OCI-LY7 (cell line): ENCODE results near the gene IQCK. TPM values are rescaled to one million over a fixed set of nuclear protein-coding genes. Genes with fewer than 3 reads are reported as not detected.

Experiments
- BruUV-seq: library from RNA; stranded (reverse); fragments of 400-500 nt; replicated peaks from 2 replicates; lab custom pipeline; 2021; lab: Mats Ljungman, UMichigan
- CTCF ChIA-PET: fragments of 300-600 bp; sonication (Branson Sonifier 250); formaldehyde crosslinking; loops from one replicate; lab custom pipeline; 2022; ENCODE audit warnings: antibody characterized with exemption; ENCODE audit not compliant: unreplicated experiment; lab: Charles Lee
- POLR2A ChIA-PET: fragments of 300-600 bp; sonication (Branson Sonifier 250); formaldehyde crosslinking; loops from one replicate; lab custom pipeline; 2022; ENCODE audit warnings: antibody characterized with exemption; lab: Charles Lee
- DNase-seq: peaks from one replicate; pipeline ENCODE4 v3.0.0-alpha.2; 2015; ENCODE audit warnings: low spot score
- H2AFZ ChIP-seq: fragments of 200-600 bp; sonication (generic), shearing (Covaris generic); 2 replicates; pipeline ENCODE4 v1.6.1; 2014; ENCODE audit warnings: mild to moderate bottlenecking, antibody characterized with exemption, low read length, moderate library complexity
- H3K27ac ChIP-seq: fragments of 200-600 bp; sonication (generic); 2 replicates; pipeline ENCODE4 v1.5.1; 2014; ENCODE audit warnings: mixed run types, low read depth, mild to moderate bottlenecking, moderate library complexity, low read length, inconsistent platforms; ENCODE audit not compliant: poor library complexity, severe bottlenecking
- H3K36me3 ChIP-seq: fragments of 200-600 bp; sonication (generic); 2 replicates; pipeline ENCODE4 v1.6.1; 2014; ENCODE audit warnings: mild to moderate bottlenecking, antibody characterized with exemption, low read length, moderate library complexity, mixed read lengths; ENCODE audit not compliant: insufficient read depth
- H3K4me1 ChIP-seq: fragments of 200-600 bp; sonication (generic); 2 replicates; pipeline ENCODE4 v1.5.1; 2014; ENCODE audit warnings: mild to moderate bottlenecking, low read length; ENCODE audit not compliant: insufficient read depth, poor library complexity, severe bottlenecking
- H3K4me2 ChIP-seq: fragments of 200-600 bp; sonication (generic); 2 replicates; pipeline ENCODE4 v1.6.1; 2014; ENCODE audit warnings: mild to moderate bottlenecking, low read length
- H3K4me3 ChIP-seq: fragments of 200-600 bp; sonication (generic); 2 replicates; pipeline ENCODE4 v1.5.1; 2014; ENCODE audit warnings: mild to moderate bottlenecking, low read depth, low read length; ENCODE audit not compliant: poor library complexity, severe bottlenecking
- H3K79me2 ChIP-seq: fragments of 200-600 bp; sonication (generic); 2 replicates; pipeline ENCODE4 v1.6.1; 2016; ENCODE audit warnings: low read depth, mild to moderate bottlenecking, low read length, moderate library complexity, mixed read lengths; ENCODE audit not compliant: insufficient read depth
- H3K9me2 ChIP-seq: fragments of 200-600 bp; sonication (generic); 2 replicates; pipeline ENCODE4 v1.6.1; 2016; ENCODE audit warnings: mild to moderate bottlenecking, low read length, mixed read lengths; ENCODE audit not compliant: insufficient read depth
- H3K9me3 ChIP-seq: fragments of 200-600 bp; sonication (generic); 2 replicates; pipeline ENCODE4 v1.6.1; 2014; ENCODE audit warnings: mild to moderate bottlenecking, mixed run types, low read length, mixed read lengths
- H4K20me1 ChIP-seq: fragments of 200-600 bp; sonication (generic); 2 replicates; pipeline ENCODE4 v1.6.1; 2014; ENCODE audit warnings: mild to moderate bottlenecking, antibody characterized with exemption, low read length, moderate library complexity, mixed read lengths; ENCODE audit not compliant: insufficient read depth
- CTCF ChIP-seq: fragments of 200-600 bp; sonication (generic); conservative IDR thresholded peaks from 2 replicates; pipeline ENCODE4 v1.5.1; 2014; ENCODE audit warnings: mild to moderate bottlenecking, antibody characterized with exemption, low read length, moderate library complexity, mixed read lengths
- EZH2phosphoT487 ChIP-seq: fragments of 200-600 bp; sonication (generic); IDR thresholded peaks from 2 replicates; pipeline ENCODE4 v1.6.1; 2018; ENCODE audit warnings: low read depth, borderline replicate concordance, mild to moderate bottlenecking, mixed run types, antibody characterized with exemption, low read length, moderate library complexity, mixed read lengths
- intact Hi-C: fragments of 100-400 bp; cut with micrococcal nuclease; formaldehyde crosslinking; loops from one replicate; pipeline ENCODE4 v1.10.0; 2022; ENCODE audit not compliant: unreplicated experiment
- total RNA-seq, 2 experiments: library from RNA; depleted of rRNA in 1 of 2; stranded (reverse); fragments of >200 nt in 1 of 2; shearing (Covaris generic) in 1 of 2; gene quantifications; 2 replicates each; pipeline ENCODE4 v1.2.3, GENCODE V29; 2014 to 2022

The IQCK gene
- total RNA-seq, 2 experiments from 2014 or later: 2.2 to 4.3 TPM

- Histone ChIP-seq H2AFZ (no peak overlapping the region), H3K36me3 (no peaks in the 10 kb centered on the region)
- POLR2A ChIA-PET: no interaction called here
These were observed 163.0 kb downstream of the IQCK start for GRCh38 chr16:19881028-19881427.

DNA sequence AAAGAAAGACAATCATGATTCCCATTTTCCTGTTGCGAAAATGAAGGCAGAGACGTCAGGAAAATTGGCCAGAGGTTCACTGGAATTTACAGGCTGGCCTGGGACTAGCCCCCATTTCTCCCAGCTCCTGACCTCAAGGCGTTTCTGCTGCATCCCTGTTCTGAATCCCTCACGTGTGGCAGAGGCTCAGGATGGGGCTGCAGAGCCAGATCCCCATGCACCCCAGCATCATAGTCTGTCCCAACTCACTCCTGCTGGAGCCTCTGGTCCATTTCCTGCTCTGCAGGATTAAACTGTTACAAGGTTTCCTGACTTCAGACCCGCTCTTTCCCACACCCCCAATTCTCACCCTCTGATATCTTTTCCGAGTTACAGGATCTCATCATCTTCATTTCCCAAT is 163.7 kb downstream of the IQCK start:
- H3K4me1 ChIP-seq: no peaks in the 10 kb centered on the region
- no peak overlapping the region for H3K27ac ChIP-seq
- no TSS peak for BruUV-seq
- no peak overlapping the region for H3K4me3 ChIP-seq
- H3K4me2 ChIP-seq: no peak overlapping the region
- ChIA-PET CTCF (no interaction called here), POLR2A (no interaction called here)
- H4K20me1 ChIP-seq: no peaks in the 10 kb centered on the region
- H3K36me3 ChIP-seq: no peaks in the 10 kb centered on the region
- intact Hi-C loops: no loop called here
- H3K9me3 ChIP-seq: no peaks in the 10 kb centered on the region
- H3K9me2 ChIP-seq: no peaks in the 10 kb centered on the region
- no peak overlapping the region for H2AFZ ChIP-seq
- DNase-seq: no peak
- H3K79me2 ChIP-seq: no peaks in the 10 kb centered on the region
- TF ChIP-seq EZH2phosphoT487: no peak
- no peak for TF ChIP-seq CTCF

More at GRCh38 chr16:19881028-19881427, 163.0 kb downstream of the IQCK start:
- Histone ChIP-seq H3K4me2 (no peak overlapping the region), H3K4me1 (no peaks in the 10 kb centered on the region), H3K27ac (no peak overlapping the region), H3K9me2 (no peaks in the 10 kb centered on the region), H3K9me3 (no peaks in the 10 kb centered on the region), H3K4me3 (no peak overlapping the region), H3K79me2 (no peaks in the 10 kb centered on the region), H4K20me1 (no peaks in the 10 kb centered on the region)
- intact Hi-C loops: no loop called here
- BruUV-seq: no TSS peak
- no peak for DNase-seq
- TF ChIP-seq CTCF: no peak
- no peak for TF ChIP-seq EZH2phosphoT487
- CTCF ChIA-PET: no interaction called here

DNA sequence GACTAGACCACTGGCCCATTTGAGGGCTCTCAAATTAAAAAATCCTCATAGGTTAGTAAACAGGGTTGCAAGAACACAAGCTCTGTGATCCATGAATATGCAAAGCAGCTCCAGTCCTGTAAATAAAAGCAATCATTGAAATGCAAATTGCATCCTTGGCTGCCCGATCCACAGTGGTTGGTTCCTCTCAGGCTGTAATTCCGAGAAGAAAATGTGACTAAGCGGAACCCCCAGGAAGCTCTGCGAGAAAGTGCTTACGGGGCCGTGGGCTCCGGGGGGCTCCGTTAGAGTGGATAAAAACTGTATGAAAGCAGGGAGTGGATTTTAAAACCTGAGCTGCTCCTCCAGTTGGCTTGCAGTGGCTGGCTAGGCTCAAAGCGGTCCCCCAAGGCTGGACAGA is 164.1 kb downstream of the IQCK start:
- no peak for TF ChIP-seq EZH2phosphoT487
- TF ChIP-seq CTCF: no peak
- H4K20me1 ChIP-seq: no peaks in the 10 kb centered on the region
- ChIA-PET POLR2A (no interaction called here), CTCF (no interaction called here)
- intact Hi-C loops: no loop called here
- no TSS peak for BruUV-seq
- no peaks in the 10 kb centered on the region for H3K4me1 ChIP-seq
- no peaks in the 10 kb centered on the region for H3K79me2 ChIP-seq
- H3K4me3 ChIP-seq: no peak overlapping the region
- no peaks in the 10 kb centered on the region for H3K9me3 ChIP-seq
- H2AFZ ChIP-seq: no peak overlapping the region
- no peak for DNase-seq
- no peak overlapping the region for H3K4me2 ChIP-seq
- no peak overlapping the region for H3K27ac ChIP-seq
- no peaks in the 10 kb centered on the region for H3K36me3 ChIP-seq
- H3K9me2 ChIP-seq: no peaks in the 10 kb centered on the region
